PFSK-1 (cell line): Measurements from ENCODE around the gene FLT4.

Experiments
- SIN3A ChIP-seq: IDR thresholded peaks from 2 replicates; pipeline ENCODE4 v1.6.1; 2012; ENCODE audit warnings: mild to moderate bottlenecking, low read length, moderate library complexity, borderline replicate concordance; ENCODE audit not compliant: insufficient read depth
- TAF1 ChIP-seq: IDR thresholded peaks from 2 replicates; pipeline ENCODE4 v1.6.1; 2012; ENCODE audit warnings: low read length, control low read depth, borderline replicate concordance; ENCODE audit not compliant: insufficient read depth
- TF ChIP-seq, protein P1 (sequence below), 2 experiments: IDR thresholded peaks; 2 replicates each; pipeline versions ENCODE4 v1.6.1 to v1.8.0; 2011 to 2012; ENCODE audit warnings: low read depth in 2 of 2, low read length in 2 of 2, control low read depth in 1 of 2, inconsistent platforms in 1 of 2, mild to moderate bottlenecking in 1 of 2, moderate library complexity in 1 of 2; ENCODE audit not compliant: insufficient read depth in 1 of 2

- TF ChIP-seq, protein P1, sequence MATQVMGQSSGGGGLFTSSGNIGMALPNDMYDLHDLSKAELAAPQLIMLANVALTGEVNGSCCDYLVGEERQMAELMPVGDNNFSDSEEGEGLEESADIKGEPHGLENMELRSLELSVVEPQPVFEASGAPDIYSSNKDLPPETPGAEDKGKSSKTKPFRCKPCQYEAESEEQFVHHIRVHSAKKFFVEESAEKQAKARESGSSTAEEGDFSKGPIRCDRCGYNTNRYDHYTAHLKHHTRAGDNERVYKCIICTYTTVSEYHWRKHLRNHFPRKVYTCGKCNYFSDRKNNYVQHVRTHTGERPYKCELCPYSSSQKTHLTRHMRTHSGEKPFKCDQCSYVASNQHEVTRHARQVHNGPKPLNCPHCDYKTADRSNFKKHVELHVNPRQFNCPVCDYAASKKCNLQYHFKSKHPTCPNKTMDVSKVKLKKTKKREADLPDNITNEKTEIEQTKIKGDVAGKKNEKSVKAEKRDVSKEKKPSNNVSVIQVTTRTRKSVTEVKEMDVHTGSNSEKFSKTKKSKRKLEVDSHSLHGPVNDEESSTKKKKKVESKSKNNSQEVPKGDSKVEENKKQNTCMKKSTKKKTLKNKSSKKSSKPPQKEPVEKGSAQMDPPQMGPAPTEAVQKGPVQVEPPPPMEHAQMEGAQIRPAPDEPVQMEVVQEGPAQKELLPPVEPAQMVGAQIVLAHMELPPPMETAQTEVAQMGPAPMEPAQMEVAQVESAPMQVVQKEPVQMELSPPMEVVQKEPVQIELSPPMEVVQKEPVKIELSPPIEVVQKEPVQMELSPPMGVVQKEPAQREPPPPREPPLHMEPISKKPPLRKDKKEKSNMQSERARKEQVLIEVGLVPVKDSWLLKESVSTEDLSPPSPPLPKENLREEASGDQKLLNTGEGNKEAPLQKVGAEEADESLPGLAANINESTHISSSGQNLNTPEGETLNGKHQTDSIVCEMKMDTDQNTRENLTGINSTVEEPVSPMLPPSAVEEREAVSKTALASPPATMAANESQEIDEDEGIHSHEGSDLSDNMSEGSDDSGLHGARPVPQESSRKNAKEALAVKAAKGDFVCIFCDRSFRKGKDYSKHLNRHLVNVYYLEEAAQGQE (IDR thresholded peaks at IDR 0.05; ENCODE audit: insufficient read depth in 1 of 2, low read depth in 2 of 2, low read length in 2 of 2), result no peak
- no peak for TF ChIP-seq SIN3A
- TF ChIP-seq TAF1, result no peak
Measured at GRCh38 chr5:180636403-180637075, 12.9 kb downstream of the FLT4 start.
